A204.1 (cell line): ENCODE measurements around the gene GFPT2.
"Not testable (repeated sequence)": the region's sequence is repeated elsewhere in the genome, so short reads cannot be mapped to it uniquely, and the experiment has no call there.

Experiments used
- FAIRE-seq: peaks from 2 replicates; lab custom pipeline; 2012; peaks lifted over from hg19 to GRCh38; lab: Jason Lieb, UNC

GFPT2 gene

DNA sequence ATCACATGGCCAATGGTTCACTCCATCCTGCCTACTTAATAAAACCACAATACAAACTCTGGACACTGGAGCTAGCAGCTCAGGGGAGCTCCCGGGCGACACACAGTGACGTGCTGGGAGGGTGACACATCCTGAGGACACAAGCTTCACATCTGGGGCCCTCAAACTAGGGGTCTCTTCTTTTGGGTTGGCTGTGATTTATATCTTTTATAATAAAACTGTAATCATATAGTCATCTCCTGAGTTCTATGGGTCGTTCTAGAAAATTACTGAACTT, 49.2 kb downstream of the GFPT2 start:
- no peak for FAIRE-seq

DNA sequence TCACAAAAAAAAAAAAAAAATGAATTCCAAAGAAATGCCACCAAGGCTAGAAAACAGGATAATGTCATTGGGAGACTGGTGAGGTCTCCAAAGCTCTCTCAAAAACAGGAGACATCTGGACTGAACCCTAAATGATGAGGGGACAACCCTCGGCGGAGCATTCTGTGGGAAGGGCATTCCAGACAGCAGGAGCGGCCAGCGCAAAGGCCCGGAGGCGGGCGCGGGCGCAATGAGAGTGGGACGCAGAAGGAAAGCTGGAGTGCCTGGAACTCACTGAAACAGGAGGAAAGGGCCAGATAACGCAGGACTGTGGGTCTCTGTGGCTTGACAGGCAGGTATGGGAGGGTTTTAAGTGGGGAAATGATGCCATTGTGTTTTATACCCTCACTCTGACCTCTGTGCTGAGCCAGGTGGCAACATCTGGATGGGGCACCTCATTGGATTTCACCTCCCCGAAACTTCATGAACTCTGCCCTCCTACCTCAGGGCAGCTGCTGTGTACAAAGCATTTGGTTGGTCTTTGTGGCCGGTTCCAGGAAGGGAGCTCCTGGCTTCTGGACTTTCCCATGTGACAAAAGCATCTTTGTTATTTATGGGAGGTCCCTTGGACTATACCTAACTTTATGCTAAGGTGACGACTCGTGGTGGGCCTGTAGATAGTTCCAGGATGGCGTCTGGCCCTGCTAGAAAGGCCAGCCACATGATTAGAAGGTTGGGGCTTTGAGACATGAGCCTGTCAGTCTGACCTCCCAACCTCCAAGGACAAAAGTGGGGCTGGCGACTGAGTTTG, 49.7 kb downstream of the GFPT2 start:
- FAIRE-seq, result no peak

DNA sequence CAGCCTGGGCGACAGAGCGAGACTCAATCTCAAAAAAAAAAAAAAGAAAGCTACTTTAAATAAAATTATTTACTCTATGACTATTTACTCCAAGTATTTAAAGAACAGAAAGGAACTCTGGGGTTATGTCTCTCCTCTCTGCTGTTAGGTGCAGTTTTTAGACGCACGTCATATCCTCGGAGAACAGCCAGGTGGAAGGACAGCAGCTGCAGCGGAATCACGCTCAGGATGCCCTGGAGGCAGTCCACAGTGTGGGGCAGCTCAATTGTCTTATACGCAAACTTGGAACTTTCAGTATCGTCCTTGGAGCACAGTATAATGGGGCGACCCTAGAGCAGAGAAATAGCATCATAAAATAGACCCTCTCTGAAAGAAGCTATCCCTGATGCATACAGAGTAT, 50.9 kb downstream of the GFPT2 start:
- FAIRE-seq, result no peak

DNA sequence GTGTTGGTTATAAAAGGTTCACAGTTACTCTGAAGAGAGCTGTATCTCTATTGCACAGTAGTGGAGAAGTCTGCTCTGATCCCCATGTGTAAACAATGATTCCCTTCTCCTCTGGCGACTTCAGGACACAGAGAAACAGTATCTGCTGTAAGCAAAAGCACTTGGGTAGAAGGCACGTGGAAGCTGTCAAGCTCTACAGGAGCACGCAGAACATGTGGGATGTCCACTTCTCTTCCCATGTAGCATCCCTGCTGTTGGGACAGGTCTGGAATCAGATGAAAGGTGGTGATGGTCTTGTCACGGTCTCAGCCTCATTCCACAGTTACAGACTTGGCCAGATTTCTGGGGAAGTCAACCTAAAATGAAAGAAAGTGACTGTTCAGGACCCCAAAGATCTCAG, 51.9 kb downstream of the GFPT2 start:
- FAIRE-seq, result no peak

DNA sequence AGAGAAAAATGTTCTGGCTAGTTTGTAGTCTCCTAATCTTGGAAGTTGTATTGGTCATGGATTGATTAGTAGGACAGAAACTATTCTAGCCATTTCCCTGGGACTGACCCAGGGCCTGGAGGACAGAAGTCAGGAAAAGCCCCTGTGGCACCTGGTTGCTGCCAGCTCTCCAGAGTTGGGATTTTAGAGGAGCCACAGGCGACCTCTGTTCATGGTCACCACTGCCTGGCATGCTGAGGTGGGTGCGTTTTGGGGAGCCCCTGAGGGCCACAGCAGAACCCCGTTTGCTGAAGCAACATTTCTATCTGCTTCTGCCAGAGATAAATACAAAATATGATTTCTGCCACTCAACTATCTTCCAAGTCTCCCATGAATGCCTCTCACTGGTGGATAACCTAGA, 53.6 kb downstream of the GFPT2 start:
- no peak for FAIRE-seq

- FAIRE-seq, result not testable (repeated sequence)
Measured at GRCh38 chr5:180299014-180299413, 54.1 kb downstream of the GFPT2 start.

GRCh38 chr5:180297587-180298282, 55.4 kb downstream of the GFPT2 start:
- FAIRE-seq, result no peak

DNA sequence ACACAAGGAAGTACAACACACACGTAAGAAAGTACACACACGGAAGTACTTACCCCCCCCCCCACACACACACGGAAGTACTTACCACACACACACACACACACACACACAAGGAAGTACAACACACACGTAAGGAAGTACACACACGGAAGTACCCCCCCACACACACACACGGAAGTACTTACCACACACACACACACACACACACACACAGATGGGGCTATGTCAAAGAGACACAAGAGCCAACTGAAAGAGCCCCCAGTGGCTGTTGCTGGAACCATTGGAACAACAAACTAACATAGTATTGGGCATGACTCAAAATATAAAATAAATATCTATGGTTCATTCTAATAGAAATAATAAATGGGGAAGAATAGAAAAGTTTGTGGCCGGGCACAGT, 56.4 kb downstream of the GFPT2 start:
- no peak for FAIRE-seq

DNA sequence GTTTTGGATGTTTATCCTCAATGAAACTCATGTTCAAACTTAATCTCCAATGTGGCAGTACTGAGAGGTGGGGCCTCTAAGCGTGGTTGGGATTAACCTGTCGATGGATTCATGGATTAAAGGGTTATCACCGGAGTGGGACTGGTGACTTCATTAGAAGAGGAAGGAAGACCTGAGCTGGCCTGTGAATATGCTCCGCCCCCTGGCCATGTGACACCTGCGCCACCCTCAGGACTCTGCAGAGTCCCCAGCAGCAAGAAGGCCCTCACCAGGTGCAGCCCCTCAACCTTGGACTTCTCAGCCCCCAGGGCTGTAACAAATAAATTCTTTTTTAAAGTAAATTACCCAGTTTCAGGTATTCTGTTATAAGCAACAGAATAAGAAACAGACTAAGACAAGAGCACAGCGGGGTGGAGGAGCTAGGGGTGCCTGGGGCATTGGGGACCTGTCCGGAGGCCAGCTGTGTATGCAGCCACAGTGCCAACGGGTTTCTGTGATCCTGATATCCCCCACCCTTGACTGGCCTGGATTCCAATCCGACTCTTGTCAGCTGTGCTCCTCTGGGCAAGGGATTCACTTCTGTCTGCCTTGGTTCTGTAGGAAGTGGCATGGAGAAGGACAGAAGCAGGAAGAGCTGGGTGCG, 58.1 kb downstream of the GFPT2 start:
- no peak for FAIRE-seq

- no peak for FAIRE-seq
Measured at GRCh38 chr5:180294411-180294810, 58.7 kb downstream of the GFPT2 start.

DNA sequence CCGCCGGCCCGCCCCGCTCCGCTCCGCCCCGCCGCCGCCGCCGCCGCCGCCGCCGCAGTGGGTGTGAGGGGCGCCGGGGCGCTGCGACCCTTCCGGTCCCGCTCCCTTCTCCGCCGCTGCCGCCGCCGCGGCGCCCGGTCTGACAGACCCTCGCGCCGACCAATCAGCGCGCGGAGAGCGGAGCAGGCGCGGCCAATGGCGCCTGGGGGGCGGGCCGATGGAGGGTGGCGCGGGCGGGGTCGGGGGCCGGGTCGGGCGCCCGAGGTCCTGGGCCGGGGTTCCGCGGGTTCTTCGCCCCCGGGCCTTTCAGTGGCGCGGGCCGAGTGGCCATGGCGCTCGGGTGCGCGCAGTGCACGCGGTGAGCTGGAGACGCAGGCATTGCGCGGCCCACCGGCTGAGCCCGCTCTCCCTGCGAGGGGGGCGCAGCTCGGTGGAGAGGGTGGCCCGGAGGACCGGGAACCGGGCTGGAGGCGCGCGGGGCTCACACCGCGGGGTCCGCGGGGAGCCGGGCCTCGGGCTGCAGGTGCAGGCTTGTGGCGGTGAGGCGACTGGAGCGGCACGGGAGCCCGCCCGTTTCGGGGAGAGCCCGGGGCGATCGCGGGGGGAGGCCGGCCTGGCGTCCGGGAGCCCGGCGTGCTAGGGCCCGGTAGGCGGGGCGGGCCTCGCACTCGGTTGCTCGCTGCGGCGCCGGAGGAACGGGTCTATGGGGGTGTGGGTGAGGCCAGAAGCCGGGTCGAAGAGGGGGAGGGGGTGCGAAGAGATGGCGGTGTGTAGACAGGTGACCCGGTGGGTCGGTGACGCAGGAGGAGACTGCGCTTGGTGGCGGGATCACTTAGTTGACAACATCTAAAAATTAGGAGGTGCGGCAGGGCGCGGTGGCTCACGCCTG, 60.9 kb downstream of the GFPT2 start, which contains the start of gene MAPK9:
Gene MAPK9 (minus strand): TSS at position 141 of the 889 bp plus-strand sequence. CDS start 11,522 bp downstream, outside the sequence.
- FAIRE-seq, result no peak

- FAIRE-seq, result no peak
Measured at GRCh38 chr5:180291234-180291940, 61.7 kb downstream of the GFPT2 start.

DNA sequence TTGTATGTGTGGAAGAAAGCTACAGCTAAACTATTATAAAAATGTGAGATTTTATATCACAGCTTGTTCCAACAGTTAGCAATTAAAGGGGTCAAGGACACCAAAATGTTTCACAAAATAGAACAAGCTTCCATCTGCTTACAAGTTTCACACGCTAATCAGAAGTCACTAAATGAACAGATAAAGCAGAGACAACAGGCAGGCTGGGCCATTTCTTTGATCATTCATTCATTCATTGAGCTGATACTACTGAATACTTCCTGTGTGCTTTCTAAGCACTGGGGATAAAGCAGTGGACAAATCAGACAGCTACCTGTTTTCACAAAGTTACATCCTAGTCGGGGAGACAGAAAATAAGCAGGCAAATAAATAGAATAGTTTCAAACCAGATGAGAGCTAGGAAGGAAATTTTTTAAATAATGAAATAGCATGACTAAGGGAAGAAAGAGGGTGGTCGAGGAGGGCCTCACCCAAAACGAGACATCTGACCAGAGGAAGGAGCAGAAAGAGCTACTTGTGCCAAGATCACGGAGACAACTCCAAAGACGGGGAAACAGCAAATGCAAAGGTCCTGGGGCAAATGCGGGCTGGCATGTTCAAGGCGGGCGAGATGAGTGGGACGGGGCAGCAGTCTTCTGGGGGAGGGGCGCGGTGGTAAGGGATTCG, 62.4 kb downstream of the GFPT2 start:
- no peak for FAIRE-seq

GRCh38 chr5:180289966-180290365, 63.2 kb downstream of the GFPT2 start:
- FAIRE-seq, result no peak

DNA sequence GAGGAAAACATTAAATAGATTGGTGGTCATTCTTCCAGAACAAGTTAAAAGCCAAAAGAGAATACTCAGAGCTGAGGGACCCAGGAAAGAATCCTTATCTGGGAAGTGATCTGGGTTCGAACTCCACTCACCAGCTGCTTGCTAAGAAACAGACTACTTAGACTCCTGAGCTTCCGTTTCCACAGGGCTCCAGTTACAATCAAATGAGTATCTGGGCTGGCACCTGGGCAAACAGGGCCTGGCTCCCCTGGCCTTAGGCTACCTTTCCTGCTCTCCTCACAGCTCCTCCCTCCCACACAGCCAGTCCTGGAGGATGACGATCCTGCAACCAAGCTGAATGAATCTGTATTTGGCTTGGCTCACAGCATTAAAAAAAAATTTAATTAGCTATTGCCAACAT, 63.7 kb downstream of the GFPT2 start:
- no peak for FAIRE-seq

DNA sequence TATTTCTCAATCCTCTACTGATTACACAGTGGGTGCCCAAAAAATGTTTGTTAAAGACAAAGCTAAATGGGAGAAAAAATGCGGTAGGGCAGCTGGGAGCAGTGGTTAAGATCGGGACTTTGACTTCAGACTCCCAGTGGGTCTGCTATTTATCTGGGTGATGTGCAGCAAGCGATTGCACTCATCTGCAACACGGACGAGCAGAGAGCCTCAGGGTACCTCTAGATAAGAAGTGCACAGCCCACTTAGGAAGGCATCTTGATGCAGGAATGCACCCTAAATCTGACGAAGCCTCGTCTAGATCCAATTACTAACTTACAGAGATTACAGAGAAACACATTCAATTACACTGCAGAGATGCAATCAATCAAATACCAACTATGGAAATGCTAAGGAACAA, 65.3 kb downstream of the GFPT2 start:
- FAIRE-seq, result no peak

- FAIRE-seq, result no peak
Measured at GRCh38 chr5:180287404-180287803, 65.7 kb downstream of the GFPT2 start.

DNA sequence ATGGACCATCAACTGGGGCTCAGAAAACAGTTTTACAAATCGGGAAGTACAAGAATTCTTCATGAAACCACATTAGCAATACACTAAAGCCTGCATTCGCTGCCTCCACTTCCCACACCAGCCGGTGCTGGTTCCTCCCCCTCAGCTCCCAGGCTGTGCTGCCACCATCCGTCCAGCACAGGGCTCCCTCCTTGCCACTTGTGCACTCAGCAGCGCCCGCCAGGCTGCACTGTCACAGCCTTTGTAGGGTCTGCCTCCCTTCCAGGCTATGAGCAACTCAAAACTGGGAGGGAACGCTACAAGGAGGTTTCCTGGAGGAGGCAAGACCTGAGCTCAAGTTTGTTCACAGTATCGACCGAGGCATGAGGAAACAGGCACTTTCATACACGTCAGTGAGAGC, 69.0 kb downstream of the GFPT2 start:
- no peak for FAIRE-seq

GRCh38 chr5:180283026-180283615, 70.0 kb downstream of the GFPT2 start:
- no peak for FAIRE-seq

DNA sequence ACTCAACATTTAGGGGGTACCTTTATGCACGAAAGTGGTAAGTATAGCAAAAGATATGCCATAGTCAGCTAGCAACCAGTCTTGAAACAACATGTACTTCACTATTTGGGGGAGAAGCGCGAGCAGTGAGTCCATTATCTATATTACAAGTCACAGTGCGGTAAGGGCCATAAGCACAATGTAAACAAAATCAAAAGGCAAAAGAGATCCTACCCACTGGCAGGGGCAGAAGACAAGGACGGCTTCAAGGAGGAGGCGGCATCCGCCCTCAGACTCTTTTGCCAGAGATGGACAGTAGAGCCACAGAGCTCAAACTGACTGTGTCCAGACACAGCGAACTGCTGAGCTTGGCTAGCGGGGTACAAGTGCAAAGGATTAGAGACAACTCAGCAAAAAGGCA, 70.9 kb downstream of the GFPT2 start:
- no peak for FAIRE-seq

GRCh38 chr5:180281706-180282105, 71.4 kb downstream of the GFPT2 start:
- no peak for FAIRE-seq
